Esophagus squamous epithelium (tissue), 4 donors: ENCODE data around the gene MEAK7.

Source experiments
- POLR2A ChIP-seq, 4 donors: fragments of 450-650 bp; IDR thresholded peaks; one replicate each; pipeline ENCODE4 v1.6.1; 2017; ENCODE audit warnings: antibody characterized with exemption in 4 of 4, mild to moderate bottlenecking in 4 of 4, moderate library complexity in 3 of 4
- TF ChIP-seq, protein P1 (sequence below), 6 experiments: fragments of 450-650 bp in 4 of 6; fragments of 200-600 bp in 2 of 6; sonication (generic) in 2 of 6; IDR thresholded peaks; one replicate each; pipeline ENCODE4 v1.5.1; 2016 to 2019; ENCODE audit warnings: antibody characterized with exemption in 6 of 6, mild to moderate bottlenecking in 4 of 6, moderate library complexity in 4 of 6

DNA sequence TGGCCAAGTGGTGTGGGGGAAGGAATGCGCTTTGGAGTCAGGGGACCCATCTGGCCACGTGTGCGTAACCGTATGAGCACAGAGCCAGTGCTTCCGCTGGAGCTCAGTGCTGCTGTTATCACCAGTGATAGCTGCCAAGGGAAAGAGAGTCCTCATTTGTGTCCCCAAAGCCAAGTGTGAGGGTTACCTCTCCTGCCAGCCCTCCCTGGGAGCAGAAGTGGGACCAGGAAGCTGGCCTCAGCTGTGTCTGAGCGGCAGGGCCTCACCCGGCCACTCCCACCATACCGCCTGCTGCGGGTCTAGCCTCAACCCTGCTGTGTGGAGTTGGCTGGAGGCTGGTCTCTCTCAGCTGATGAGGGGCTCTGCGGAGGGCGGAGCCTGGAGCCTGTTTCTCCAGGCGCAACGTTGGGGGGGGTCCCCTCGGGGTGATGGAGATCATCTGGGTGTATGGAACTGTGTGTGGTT is 44.5 kb downstream of the MEAK7 start:
- TF ChIP-seq, protein P1, sequence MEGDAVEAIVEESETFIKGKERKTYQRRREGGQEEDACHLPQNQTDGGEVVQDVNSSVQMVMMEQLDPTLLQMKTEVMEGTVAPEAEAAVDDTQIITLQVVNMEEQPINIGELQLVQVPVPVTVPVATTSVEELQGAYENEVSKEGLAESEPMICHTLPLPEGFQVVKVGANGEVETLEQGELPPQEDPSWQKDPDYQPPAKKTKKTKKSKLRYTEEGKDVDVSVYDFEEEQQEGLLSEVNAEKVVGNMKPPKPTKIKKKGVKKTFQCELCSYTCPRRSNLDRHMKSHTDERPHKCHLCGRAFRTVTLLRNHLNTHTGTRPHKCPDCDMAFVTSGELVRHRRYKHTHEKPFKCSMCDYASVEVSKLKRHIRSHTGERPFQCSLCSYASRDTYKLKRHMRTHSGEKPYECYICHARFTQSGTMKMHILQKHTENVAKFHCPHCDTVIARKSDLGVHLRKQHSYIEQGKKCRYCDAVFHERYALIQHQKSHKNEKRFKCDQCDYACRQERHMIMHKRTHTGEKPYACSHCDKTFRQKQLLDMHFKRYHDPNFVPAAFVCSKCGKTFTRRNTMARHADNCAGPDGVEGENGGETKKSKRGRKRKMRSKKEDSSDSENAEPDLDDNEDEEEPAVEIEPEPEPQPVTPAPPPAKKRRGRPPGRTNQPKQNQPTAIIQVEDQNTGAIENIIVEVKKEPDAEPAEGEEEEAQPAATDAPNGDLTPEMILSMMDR (IDR thresholded peaks at IDR 0.05): no peak
- no peak for TF ChIP-seq POLR2A (IDR thresholded peaks at IDR 0.05)
